ENCODE measurements around the gene SNAPC1. TPM values are rescaled to one million over a fixed set of nuclear protein-coding genes. Genes with fewer than 3 reads are reported as not detected.

Gene SNAPC1
- total and polyA plus RNA-seq, 10 of the 15 experiments (the other 5 are each of a cell fraction or from before 2014, with no cell fraction given) = 4.5 to 12.0 (median 7.4) TPM

DNA sequence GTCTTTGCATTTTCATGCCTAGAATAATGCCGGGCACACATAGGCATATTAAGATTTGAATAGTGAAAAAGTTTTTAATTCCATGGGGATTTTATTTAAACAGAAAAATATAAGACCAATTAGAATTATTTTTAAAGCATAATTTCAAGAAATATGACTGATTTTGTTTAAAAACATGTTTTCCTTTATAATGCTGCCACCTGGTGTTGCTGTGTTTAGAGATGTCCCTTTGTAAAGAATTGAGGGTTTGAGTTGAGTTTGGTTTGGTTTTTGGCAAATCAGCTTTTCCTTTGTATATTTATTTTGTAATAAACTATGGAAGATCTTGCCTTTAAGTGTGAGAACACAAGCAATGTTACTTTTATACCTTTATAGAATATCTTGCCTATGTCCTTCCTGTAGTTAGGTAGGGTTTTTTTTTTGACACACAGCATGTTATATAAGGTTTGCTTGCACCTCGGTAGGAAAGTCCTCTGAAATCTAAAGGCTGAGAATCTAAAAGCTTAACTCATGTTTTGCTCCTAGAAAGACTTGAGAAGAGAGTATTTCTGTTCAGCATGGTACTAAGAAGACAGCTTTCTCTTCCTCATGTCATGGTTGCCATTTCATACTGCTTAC, 31.4 kb upstream of the SNAPC1 start:
- in situ Hi-C loops (cut with MboI) = no loop called here
- ChIA-PET CTCF (interaction anchor here (0.8 to 4.1 kb wide), 18 partner anchors 10 to 461 kb away, joined by 3 to 25 read pairs (median 5); no protein-coding TSS in a partner anchor), POLR2A (no interaction called here), SMC1A (ENCODE audit: uncharacterized antibody, unreplicated experiment) (interaction anchor here (0.7 to 4.0 kb wide), 11 partner anchors 9 to 256 kb away, joined by 3 to 25 read pairs (median 5); no protein-coding TSS in a partner anchor), RAD21 (ENCODE audit: unreplicated experiment) (interaction anchor here (0.7 to 3.1 kb wide), 7 partner anchors 11 to 264 kb away, joined by 3 to 13 read pairs (median 4); no protein-coding TSS in a partner anchor)
- no peak for DNase-seq (ENCODE audit: low read depth, low spot score)
- FAIRE-seq = no peak
- no TSS peak for BruUV-seq (replicated peaks)
- no peak overlapping the region for H3K9ac ChIP-seq (ENCODE audit: control insufficient read depth, insufficient read depth, low read length)
- 0 out of 3 replicates have a peak, but pooled peaks have one; percentile 25 for ATAC-seq
- peaks cover 4 to 36% of the 10 kb centered on the region in 2 experiments for H3K36me3 ChIP-seq (ENCODE audit: control insufficient read depth in 2 of 2, insufficient read depth in 2 of 2, low read length in 1 of 2)
- H3K9me3 ChIP-seq (replicated peaks; ENCODE audit: control insufficient read depth, insufficient read depth, low read length) = no peaks in the 10 kb centered on the region
- H2AFZ ChIP-seq (ENCODE audit: control insufficient read depth, low read depth, low read length) = no peak overlapping the region
- H4K20me1 ChIP-seq (ENCODE audit: control insufficient read depth, insufficient read depth) = no peaks in the 10 kb centered on the region; the same call in 1 of the 2 replicates
- peaks cover 42% of the 10 kb centered on the region for H3K79me2 ChIP-seq (ENCODE audit: control insufficient read depth, insufficient read depth, low read length)
- H3K27ac ChIP-seq (ENCODE audit: control insufficient read depth, insufficient read depth) = no peak overlapping the region
- WGBS (ENCODE audit: insufficient coverage, insufficient replicate concordance, low lambda C conversion rate, missing lambda C conversion rate) = 0% methylated on average over 2 of the region's 2 CpGs
- intact Hi-C loops (cut with micrococcal nuclease; ENCODE audit: unreplicated experiment) = loop anchor here (5.0 kb wide), 2 partner anchors 254 to 269 kb away; no protein-coding TSS in a partner anchor
- H3K4me2 ChIP-seq (ENCODE audit: control insufficient read depth, insufficient read depth) = no peak overlapping the region
- H3K4me1 ChIP-seq (ENCODE audit: control insufficient read depth, insufficient read depth, low read length) = no peaks in the 10 kb centered on the region
- H3K27me3 ChIP-seq (replicated peaks in 1 of 2; ENCODE audit: control insufficient read depth in 2 of 2, insufficient read depth in 2 of 2, low read length in 1 of 2) = no peaks in the 10 kb centered on the region
- H3K4me3 ChIP-seq = no peak overlapping the region
- TF ChIP-seq SREBF1 (IDR thresholded peaks at IDR 0.05; ENCODE audit: low read length) (no peak), RAD21 (IDR thresholded peaks at IDR 0.05; ENCODE audit: insufficient read depth, low read depth, low read length) (peak; percentile 62), POLR2A (IDR thresholded peaks at IDR 0.05; ENCODE audit: low read depth, low read length) (no peak), NRF1 (conservative IDR thresholded peaks at IDR 0.05; ENCODE audit: low read depth, low read length) (no peak), ZNF384 (IDR thresholded peaks at IDR 0.05; ENCODE audit: borderline replicate concordance, low read depth, low read length) (no peak), WRNIP1 (IDR thresholded peaks at IDR 0.05; ENCODE audit: borderline replicate concordance, low read depth, low read length) (no peak), SMAD1 (IDR thresholded peaks at IDR 0.05; ENCODE audit: low read depth, partially characterized antibody) (no peak), EED (IDR thresholded peaks at IDR 0.05; ENCODE audit: low read depth) (no peak), CEBPB (IDR thresholded peaks at IDR 0.05; ENCODE audit: borderline replicate concordance in 1 of 2, low read depth in 2 of 2, low read length in 2 of 2) (no peak), JUNB (IDR thresholded peaks at IDR 0.05) (no peak), CREB1 (IDR thresholded peaks at IDR 0.05; ENCODE audit: low read depth) (no peak), POLR2AphosphoS2 (IDR thresholded peaks at IDR 0.05; ENCODE audit: low read depth, low read length) (0 out of 2 replicates have a peak, but pooled peaks have one; percentile 3), MTA3 (IDR thresholded peaks at IDR 0.05; ENCODE audit: borderline replicate concordance, low read length) (no peak), SPI1 (IDR thresholded peaks at IDR 0.05; ENCODE audit: borderline replicate concordance, insufficient read depth, low read depth, low read length) (no peak)
- TF ChIP-seq, protein P1, sequence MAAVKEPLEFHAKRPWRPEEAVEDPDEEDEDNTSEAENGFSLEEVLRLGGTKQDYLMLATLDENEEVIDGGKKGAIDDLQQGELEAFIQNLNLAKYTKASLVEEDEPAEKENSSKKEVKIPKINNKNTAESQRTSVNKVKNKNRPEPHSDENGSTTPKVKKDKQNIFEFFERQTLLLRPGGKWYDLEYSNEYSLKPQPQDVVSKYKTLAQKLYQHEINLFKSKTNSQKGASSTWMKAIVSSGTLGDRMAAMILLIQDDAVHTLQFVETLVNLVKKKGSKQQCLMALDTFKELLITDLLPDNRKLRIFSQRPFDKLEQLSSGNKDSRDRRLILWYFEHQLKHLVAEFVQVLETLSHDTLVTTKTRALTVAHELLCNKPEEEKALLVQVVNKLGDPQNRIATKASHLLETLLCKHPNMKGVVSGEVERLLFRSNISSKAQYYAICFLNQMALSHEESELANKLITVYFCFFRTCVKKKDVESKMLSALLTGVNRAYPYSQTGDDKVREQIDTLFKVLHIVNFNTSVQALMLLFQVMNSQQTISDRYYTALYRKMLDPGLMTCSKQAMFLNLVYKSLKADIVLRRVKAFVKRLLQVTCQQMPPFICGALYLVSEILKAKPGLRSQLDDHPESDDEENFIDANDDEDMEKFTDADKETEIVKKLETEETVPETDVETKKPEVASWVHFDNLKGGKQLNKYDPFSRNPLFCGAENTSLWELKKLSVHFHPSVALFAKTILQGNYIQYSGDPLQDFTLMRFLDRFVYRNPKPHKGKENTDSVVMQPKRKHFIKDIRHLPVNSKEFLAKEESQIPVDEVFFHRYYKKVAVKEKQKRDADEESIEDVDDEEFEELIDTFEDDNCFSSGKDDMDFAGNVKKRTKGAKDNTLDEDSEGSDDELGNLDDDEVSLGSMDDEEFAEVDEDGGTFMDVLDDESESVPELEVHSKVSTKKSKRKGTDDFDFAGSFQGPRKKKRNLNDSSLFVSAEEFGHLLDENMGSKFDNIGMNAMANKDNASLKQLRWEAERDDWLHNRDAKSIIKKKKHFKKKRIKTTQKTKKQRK (IDR thresholded peaks at IDR 0.05; ENCODE audit: low read depth, low read length) = no peak
- TF ChIP-seq, protein P2, sequence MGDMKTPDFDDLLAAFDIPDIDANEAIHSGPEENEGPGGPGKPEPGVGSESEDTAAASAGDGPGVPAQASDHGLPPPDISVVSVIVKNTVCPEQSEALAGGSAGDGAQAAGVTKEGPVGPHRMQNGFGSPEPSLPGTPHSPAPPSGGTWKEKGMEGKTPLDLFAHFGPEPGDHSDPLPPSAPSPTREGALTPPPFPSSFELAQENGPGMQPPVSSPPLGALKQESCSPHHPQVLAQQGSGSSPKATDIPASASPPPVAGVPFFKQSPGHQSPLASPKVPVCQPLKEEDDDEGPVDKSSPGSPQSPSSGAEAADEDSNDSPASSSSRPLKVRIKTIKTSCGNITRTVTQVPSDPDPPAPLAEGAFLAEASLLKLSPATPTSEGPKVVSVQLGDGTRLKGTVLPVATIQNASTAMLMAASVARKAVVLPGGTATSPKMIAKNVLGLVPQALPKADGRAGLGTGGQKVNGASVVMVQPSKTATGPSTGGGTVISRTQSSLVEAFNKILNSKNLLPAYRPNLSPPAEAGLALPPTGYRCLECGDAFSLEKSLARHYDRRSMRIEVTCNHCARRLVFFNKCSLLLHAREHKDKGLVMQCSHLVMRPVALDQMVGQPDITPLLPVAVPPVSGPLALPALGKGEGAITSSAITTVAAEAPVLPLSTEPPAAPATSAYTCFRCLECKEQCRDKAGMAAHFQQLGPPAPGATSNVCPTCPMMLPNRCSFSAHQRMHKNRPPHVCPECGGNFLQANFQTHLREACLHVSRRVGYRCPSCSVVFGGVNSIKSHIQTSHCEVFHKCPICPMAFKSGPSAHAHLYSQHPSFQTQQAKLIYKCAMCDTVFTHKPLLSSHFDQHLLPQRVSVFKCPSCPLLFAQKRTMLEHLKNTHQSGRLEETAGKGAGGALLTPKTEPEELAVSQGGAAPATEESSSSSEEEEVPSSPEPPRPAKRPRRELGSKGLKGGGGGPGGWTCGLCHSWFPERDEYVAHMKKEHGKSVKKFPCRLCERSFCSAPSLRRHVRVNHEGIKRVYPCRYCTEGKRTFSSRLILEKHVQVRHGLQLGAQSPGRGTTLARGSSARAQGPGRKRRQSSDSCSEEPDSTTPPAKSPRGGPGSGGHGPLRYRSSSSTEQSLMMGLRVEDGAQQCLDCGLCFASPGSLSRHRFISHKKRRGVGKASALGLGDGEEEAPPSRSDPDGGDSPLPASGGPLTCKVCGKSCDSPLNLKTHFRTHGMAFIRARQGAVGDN (IDR thresholded peaks at IDR 0.05) = no peak

Data from GM12878 (cell line).